ENCODE data around the gene TMEM95. TPM values are rescaled to one million over a fixed set of nuclear protein-coding genes. Genes with fewer than 3 reads are reported as not detected.

Gene TMEM95
- total RNA-seq, 1 donor from 2014 or later: not detected

- Histone ChIP-seq H3K27me3 (no peaks in the 10 kb centered on the region), H3K27ac (peak overlapping the region; percentile 87 to 92), H3K4me3 (peak overlapping the region; percentile 69 to 85), H3K4me1 (peaks cover 0 to 22% of the 10 kb centered on the region in 2 donors), H3K9me3 (no peaks in the 10 kb centered on the region), H3K36me3 (no peaks in the 10 kb centered on the region)
- no peak for TF ChIP-seq CTCF (IDR thresholded peaks at IDR 0.05)
- intact Hi-C loops (cut with DNase I): loop anchor here (1.0 to 10.0 kb wide), 2 partner anchors 73 to 281 kb away; partner anchors contain the start of genes TP53 and WRAP53
- DNase-seq (ENCODE audit: low spot score in 2 of 2): no peak
Measured at GRCh38 chr17:7403727-7403976, 48.7 kb downstream of the TMEM95 start.

GRCh38 chr17:7403977-7404736 is 49.2 kb downstream of the TMEM95 start, which contains the start of gene TMEM256:
TMEM256 (minus strand) TSS chr17:7404097; CDS start chr17:7404084, 13 bp downstream.
- H3K4me1 ChIP-seq: peaks cover 0 to 22% of the 10 kb centered on the region in 2 donors
- intact Hi-C loops (cut with DNase I): loop anchor here (1.0 to 10.0 kb wide), 7 partner anchors 10 to 281 kb away; partner anchors contain the start of genes PLSCR3, POLR2A, SENP3 and TMEM102

GRCh38 chr17:7404737-7405349 is 49.9 kb downstream of the TMEM95 start:
- intact Hi-C loops (cut with DNase I): loop anchor here (1.0 to 10.0 kb wide), 6 partner anchors 11 to 280 kb away; partner anchors contain the start of genes PLSCR3, POLR2A, SENP3 and TMEM102
- no peaks in the 10 kb centered on the region for H3K9me3 ChIP-seq
- peak overlapping the region; percentile 67 to 85 for H3K4me3 ChIP-seq
- H3K27me3 ChIP-seq: no peaks in the 10 kb centered on the region
- peak overlapping the region; percentile 89 to 92 for H3K27ac ChIP-seq
- TF ChIP-seq CTCF (IDR thresholded peaks at IDR 0.05): no peak
- H3K4me1 ChIP-seq: peaks cover 0 to 22% of the 10 kb centered on the region in 2 donors
- H3K36me3 ChIP-seq: peaks cover 0 to 7% of the 10 kb centered on the region in 2 donors
- peak in 1 of 2 donors; percentile 86 for DNase-seq (ENCODE audit: low spot score in 2 of 2)

More at GRCh38 chr17:7403977-7404736, 49.2 kb downstream of the TMEM95 start, which contains the start of gene TMEM256:
- Histone ChIP-seq H3K4me3 (peak within 1 kb of the TSS; percentile 69 to 85), H3K27me3 (no peaks in the 10 kb centered on the region), H3K27ac (peak within 1 kb of the TSS; percentile 89 to 92), H3K36me3 (peaks cover 0 to under 1% of the 10 kb centered on the region in 2 donors), H3K9me3 (no peaks in the 10 kb centered on the region)
- TF ChIP-seq CTCF (IDR thresholded peaks at IDR 0.05): peak in 2 of 3 experiments; percentile 5 to 25
- peak; percentile 97 to 100 for DNase-seq (ENCODE audit: low spot score in 2 of 2)

GRCh38 chr17:7405350-7406234 is 50.6 kb downstream of the TMEM95 start:
- Histone ChIP-seq H3K36me3 (peaks cover 0 to 7% of the 10 kb centered on the region in 2 donors), H3K9me3 (no peaks in the 10 kb centered on the region), H3K4me1 (peaks cover 0 to 22% of the 10 kb centered on the region in 2 donors), H3K4me3 (peak overlapping the region; percentile 67 to 85), H3K27me3 (no peaks in the 10 kb centered on the region), H3K27ac (peak overlapping the region; percentile 89 to 92)
- DNase-seq (ENCODE audit: low spot score in 2 of 2): no peak
- intact Hi-C loops (cut with DNase I): loop anchor here (2.0 to 10.0 kb wide), 2 partner anchors 155 to 279 kb away; partner anchors contain the start of genes SENP3, TP53 and WRAP53
- no peak for TF ChIP-seq CTCF (IDR thresholded peaks at IDR 0.05)
